Fibroblast of lung (primary cell): ENCODE measurements around the gene SLC23A2.

Experiments
- EZH2 ChIP-seq: IDR thresholded peaks from 2 replicates; pipeline ENCODE4 v1.5.1; 2012; ENCODE audit warnings: low read length, control low read depth, mild to moderate bottlenecking; ENCODE audit errors: missing control alignments
- TF ChIP-seq, protein P1 (sequence below), 2 donors: IDR thresholded peaks in 1 of 2; conservative IDR thresholded peaks in 1 of 2; 1 replicate in 1 of 2; 2 replicates in 1 of 2; pipeline ENCODE4 v1.5.1; 2011 to 2012; ENCODE audit warnings: low read length in 2 of 2, control low read depth in 1 of 2, inconsistent platforms in 1 of 2, low read depth in 1 of 2, mild to moderate bottlenecking in 1 of 2

- TF ChIP-seq, protein P1, sequence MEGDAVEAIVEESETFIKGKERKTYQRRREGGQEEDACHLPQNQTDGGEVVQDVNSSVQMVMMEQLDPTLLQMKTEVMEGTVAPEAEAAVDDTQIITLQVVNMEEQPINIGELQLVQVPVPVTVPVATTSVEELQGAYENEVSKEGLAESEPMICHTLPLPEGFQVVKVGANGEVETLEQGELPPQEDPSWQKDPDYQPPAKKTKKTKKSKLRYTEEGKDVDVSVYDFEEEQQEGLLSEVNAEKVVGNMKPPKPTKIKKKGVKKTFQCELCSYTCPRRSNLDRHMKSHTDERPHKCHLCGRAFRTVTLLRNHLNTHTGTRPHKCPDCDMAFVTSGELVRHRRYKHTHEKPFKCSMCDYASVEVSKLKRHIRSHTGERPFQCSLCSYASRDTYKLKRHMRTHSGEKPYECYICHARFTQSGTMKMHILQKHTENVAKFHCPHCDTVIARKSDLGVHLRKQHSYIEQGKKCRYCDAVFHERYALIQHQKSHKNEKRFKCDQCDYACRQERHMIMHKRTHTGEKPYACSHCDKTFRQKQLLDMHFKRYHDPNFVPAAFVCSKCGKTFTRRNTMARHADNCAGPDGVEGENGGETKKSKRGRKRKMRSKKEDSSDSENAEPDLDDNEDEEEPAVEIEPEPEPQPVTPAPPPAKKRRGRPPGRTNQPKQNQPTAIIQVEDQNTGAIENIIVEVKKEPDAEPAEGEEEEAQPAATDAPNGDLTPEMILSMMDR (conservative IDR thresholded peaks at IDR 0.05 in 1 of 2, IDR thresholded peaks at IDR 0.05 in 1 of 2; ENCODE audit: low read depth in 1 of 2, low read length in 2 of 2) = no peak
- no peak for TF ChIP-seq EZH2
These were observed 106.9 kb downstream of the SLC23A2 start for GRCh38 chr20:4894409-4894808.
